Thyroid gland (tissue), 4 donors: ENCODE results near the gene SLC26A6. TPM values are rescaled to one million over a fixed set of nuclear protein-coding genes. Genes with fewer than 3 reads are reported as not detected.

Source experiments
- DNase-seq, 2 donors: peaks; one replicate each; pipeline ENCODE4 v3.0.0-alpha.2; 2019
- H3K27ac ChIP-seq, 3 donors: fragments of 200-600 bp; sonication (generic); 1 replicate in 2 of 3; 2 replicates in 1 of 3; pipeline ENCODE4 v1.5.1; 2016 to 2019; ENCODE audit warnings: mild to moderate bottlenecking in 1 of 3, moderate library complexity in 1 of 3
- H3K27me3 ChIP-seq: fragments of 200-600 bp; sonication (generic); one replicate; pipeline ENCODE4 v1.5.1; 2019
- H3K36me3 ChIP-seq, 2 donors: fragments of 200-600 bp; sonication (generic); one replicate each; pipeline ENCODE4 v1.5.1; 2016 to 2019
- H3K4me1 ChIP-seq, 2 donors: fragments of 200-600 bp; sonication (generic); one replicate each; pipeline ENCODE4 v1.5.1; 2017 to 2019
- H3K4me3 ChIP-seq, 3 donors: fragments of 200-600 bp; sonication (generic); replicated peaks in 1 of 3; 1 replicate in 2 of 3; 2 replicates in 1 of 3; pipeline ENCODE4 v1.5.1; 2016; ENCODE audit warnings: mild to moderate bottlenecking in 1 of 3
- H3K9me3 ChIP-seq: fragments of 200-600 bp; sonication (generic); one replicate; pipeline ENCODE4 v1.5.1; 2017
- CTCF ChIP-seq, 6 experiments: fragments of 200-600 bp in 3 of 6; fragments of 450-650 bp in 3 of 6; sonication (generic) in 3 of 6; IDR thresholded peaks; one replicate each; pipeline ENCODE4 v1.5.1; 2016 to 2019; ENCODE audit warnings: antibody characterized with exemption in 6 of 6, mild to moderate bottlenecking in 2 of 6, inconsistent platforms in 1 of 6, moderate library complexity in 1 of 6
- POLR2A ChIP-seq, 2 donors: fragments of 450-650 bp; IDR thresholded peaks; one replicate each; pipeline ENCODE4 v1.6.1; 2017; ENCODE audit warnings: antibody characterized with exemption in 2 of 2, mild to moderate bottlenecking in 2 of 2, moderate library complexity in 1 of 2
- WGBS, 2 donors: methylation state at CpG; one replicate each; pipeline ENCODE4 v1.1.5; 2017; 5-methylcytosine and 5-hydroxymethylcytosine counted together
- intact Hi-C: fragments of 100-400 bp; cut with DNase I; formaldehyde crosslinking; loops from one replicate; pipeline ENCODE4 v1.15.1; 2023
- total RNA-seq, 4 donors: library from RNA; depleted of rRNA; stranded (reverse); fragments of >200 nt; gene quantifications; one replicate each; pipeline ENCODE4 v1.2.3, GENCODE V29; 2016

Gene SLC26A6
- total RNA-seq, 4 donors from 2014 or later: 7.5 to 19.1 (median 11.4) TPM

GRCh38 chr3:48596157-48596556, 39.1 kb downstream of the SLC26A6 start:
- TF ChIP-seq POLR2A (IDR thresholded peaks at IDR 0.05) (no peak), CTCF (IDR thresholded peaks at IDR 0.05) (no peak)
- DNase-seq: no peak
- peaks cover 30 to 35% of the 10 kb centered on the region in 2 donors for H3K36me3 ChIP-seq
- H3K4me3 ChIP-seq: no peak overlapping the region
- no peak overlapping the region for H3K27ac ChIP-seq
- 87% methylated on average over 5 of the region's 5 CpGs for WGBS, 2 donors
- H3K27me3 ChIP-seq: no peaks in the 10 kb centered on the region
- no peaks in the 10 kb centered on the region for H3K9me3 ChIP-seq
- intact Hi-C loops: no loop called here
- peaks cover 5 to 12% of the 10 kb centered on the region in 2 donors for H3K4me1 ChIP-seq

- WGBS, 2 donors: 32 to 53% methylated on average over 3 to 6 of the region's 10 CpGs
- peaks cover 5 to 12% of the 10 kb centered on the region in 2 donors for H3K4me1 ChIP-seq
- TF ChIP-seq CTCF (IDR thresholded peaks at IDR 0.05): no peak
- TF ChIP-seq POLR2A (IDR thresholded peaks at IDR 0.05): no peak
- no peak overlapping the region for H3K4me3 ChIP-seq
- H3K36me3 ChIP-seq: peaks cover 25 to 30% of the 10 kb centered on the region in 2 donors
- H3K27me3 ChIP-seq: no peaks in the 10 kb centered on the region
- DNase-seq: peak; percentile 13
- no peak overlapping the region for H3K27ac ChIP-seq
- intact Hi-C loops: no loop called here
- no peaks in the 10 kb centered on the region for H3K9me3 ChIP-seq
Measured at GRCh38 chr3:48595526-48596121, 39.6 kb downstream of the SLC26A6 start.

GRCh38 chr3:48595075-48595525, 40.2 kb downstream of the SLC26A6 start, which contains the start of gene COL7A1:
Gene COL7A1, minus strand, starts transcription at chr3:48595329. Its CDS starts 170 bp downstream, at chr3:48595159.
- 1% methylated on average over 13 of the region's 35 CpGs; no CpG with 5 or more reads in 1 of the 2 donors for WGBS, 2 donors
- Histone ChIP-seq H3K27ac (no peak within 1 kb of the TSS), H3K4me1 (peaks cover 5 to 12% of the 10 kb centered on the region in 2 donors), H3K36me3 (peaks cover 20 to 25% of the 10 kb centered on the region in 2 donors), H3K4me3 (no peak within 1 kb of the TSS), H3K27me3 (no peaks in the 10 kb centered on the region), H3K9me3 (no peaks in the 10 kb centered on the region)
- peak in 1 of 2 donors; percentile 5 for DNase-seq
- intact Hi-C loops: no loop called here
- TF ChIP-seq POLR2A (IDR thresholded peaks at IDR 0.05) (no peak), CTCF (IDR thresholded peaks at IDR 0.05) (no peak)

- Histone ChIP-seq H3K9me3 (no peaks in the 10 kb centered on the region), H3K4me1 (peaks cover 5 to 12% of the 10 kb centered on the region in 2 donors), H3K4me3 (no peak overlapping the region), H3K27me3 (no peaks in the 10 kb centered on the region), H3K27ac (no peak overlapping the region), H3K36me3 (peaks cover 14 to 19% of the 10 kb centered on the region in 2 donors)
- DNase-seq: no peak
- intact Hi-C loops: no loop called here
- TF ChIP-seq POLR2A (IDR thresholded peaks at IDR 0.05) (no peak), CTCF (IDR thresholded peaks at IDR 0.05) (no peak)
- 32 to 34% methylated on average over 25 to 27 of the region's 39 CpGs for WGBS, 2 donors
Measured at GRCh38 chr3:48594417-48595049, 40.7 kb downstream of the SLC26A6 start.

- 86 to 96% methylated on average over 7 to 8 of the region's 9 CpGs for WGBS, 2 donors
- intact Hi-C loops: no loop called here
- Histone ChIP-seq H3K4me3 (no peak overlapping the region), H3K27me3 (no peaks in the 10 kb centered on the region), H3K27ac (no peak overlapping the region), H3K36me3 (peaks cover 2 to 7% of the 10 kb centered on the region in 2 donors), H3K4me1 (peaks cover 5 to 12% of the 10 kb centered on the region in 2 donors), H3K9me3 (no peaks in the 10 kb centered on the region)
- no peak for DNase-seq
- TF ChIP-seq POLR2A (IDR thresholded peaks at IDR 0.05) (no peak), CTCF (IDR thresholded peaks at IDR 0.05) (no peak)
Measured at GRCh38 chr3:48593337-48593736, 41.9 kb downstream of the SLC26A6 start.
